ENCODE data around the gene PADI6. TPM values are rescaled to one million over a fixed set of nuclear protein-coding genes. Genes with fewer than 3 reads are reported as not detected.

Gene PADI6
- total RNA-seq, 1 experiment from 2014 or later: not detected

DNA sequence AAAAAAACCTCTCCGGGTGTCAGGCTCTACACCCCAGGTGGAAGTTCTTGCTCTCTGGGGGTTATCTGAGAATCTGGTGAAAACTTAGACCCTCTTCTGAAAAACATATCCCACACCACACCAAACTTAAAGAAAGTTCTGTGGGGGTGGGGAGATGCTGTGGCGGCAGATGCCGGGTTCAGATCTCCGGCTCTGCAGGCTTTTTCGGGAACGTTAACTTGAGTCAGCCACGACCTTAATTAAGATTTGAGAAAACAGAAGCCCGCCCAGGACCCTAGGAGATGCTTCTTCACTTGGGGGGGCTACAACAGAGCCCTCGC is 65.2 kb downstream of the PADI6 start:
- TF ChIP-seq SIN3A (IDR thresholded peaks at IDR 0.05; ENCODE audit: low read depth): no peak
- no peak for TF ChIP-seq CEBPB (IDR thresholded peaks at IDR 0.05; ENCODE audit: low read depth)
- no peak for TF ChIP-seq SP1 (IDR thresholded peaks at IDR 0.05; ENCODE audit: low read depth)
- no peak for TF ChIP-seq CBX3 (IDR thresholded peaks at IDR 0.05; ENCODE audit: low read depth)
- TF ChIP-seq, protein P1, sequence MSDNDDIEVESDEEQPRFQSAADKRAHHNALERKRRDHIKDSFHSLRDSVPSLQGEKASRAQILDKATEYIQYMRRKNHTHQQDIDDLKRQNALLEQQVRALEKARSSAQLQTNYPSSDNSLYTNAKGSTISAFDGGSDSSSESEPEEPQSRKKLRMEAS (IDR thresholded peaks at IDR 0.05): no peak
- no peak for TF ChIP-seq ELF1 (IDR thresholded peaks at IDR 0.05; ENCODE audit: borderline replicate concordance, low read depth)
- no peak for TF ChIP-seq ZNF274 (IDR thresholded peaks at IDR 0.05; ENCODE audit: low read depth, low read length)
- no peak for TF ChIP-seq EZH2 (IDR thresholded peaks at IDR 0.05)
- no peak for TF ChIP-seq EGR1 (IDR thresholded peaks at IDR 0.05; ENCODE audit: low read depth)
- TF ChIP-seq POLR2A (IDR thresholded peaks at IDR 0.05; ENCODE audit: borderline replicate concordance, extremely low read depth, insufficient read depth, insufficient read length): no peak
- TF ChIP-seq, protein P2, sequence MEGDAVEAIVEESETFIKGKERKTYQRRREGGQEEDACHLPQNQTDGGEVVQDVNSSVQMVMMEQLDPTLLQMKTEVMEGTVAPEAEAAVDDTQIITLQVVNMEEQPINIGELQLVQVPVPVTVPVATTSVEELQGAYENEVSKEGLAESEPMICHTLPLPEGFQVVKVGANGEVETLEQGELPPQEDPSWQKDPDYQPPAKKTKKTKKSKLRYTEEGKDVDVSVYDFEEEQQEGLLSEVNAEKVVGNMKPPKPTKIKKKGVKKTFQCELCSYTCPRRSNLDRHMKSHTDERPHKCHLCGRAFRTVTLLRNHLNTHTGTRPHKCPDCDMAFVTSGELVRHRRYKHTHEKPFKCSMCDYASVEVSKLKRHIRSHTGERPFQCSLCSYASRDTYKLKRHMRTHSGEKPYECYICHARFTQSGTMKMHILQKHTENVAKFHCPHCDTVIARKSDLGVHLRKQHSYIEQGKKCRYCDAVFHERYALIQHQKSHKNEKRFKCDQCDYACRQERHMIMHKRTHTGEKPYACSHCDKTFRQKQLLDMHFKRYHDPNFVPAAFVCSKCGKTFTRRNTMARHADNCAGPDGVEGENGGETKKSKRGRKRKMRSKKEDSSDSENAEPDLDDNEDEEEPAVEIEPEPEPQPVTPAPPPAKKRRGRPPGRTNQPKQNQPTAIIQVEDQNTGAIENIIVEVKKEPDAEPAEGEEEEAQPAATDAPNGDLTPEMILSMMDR (IDR thresholded peaks at IDR 0.05 in 2 of 3, conservative IDR thresholded peaks at IDR 0.05 in 1 of 3; ENCODE audit: borderline replicate concordance in 1 of 3, insufficient read depth in 1 of 3, low read depth in 2 of 3, low read length in 2 of 3): no peak
- no peak for TF ChIP-seq FOSL1 (IDR thresholded peaks at IDR 0.05; ENCODE audit: low read depth)
- TF ChIP-seq TCF7L2 (IDR thresholded peaks at IDR 0.05; ENCODE audit: borderline replicate concordance, extremely low read depth, insufficient read depth, insufficient read length): no peak
- TF ChIP-seq YY1 (IDR thresholded peaks at IDR 0.05; ENCODE audit: extremely low read depth, insufficient replicate concordance, low read depth, low read length): no peak
- TF ChIP-seq, protein P3, sequence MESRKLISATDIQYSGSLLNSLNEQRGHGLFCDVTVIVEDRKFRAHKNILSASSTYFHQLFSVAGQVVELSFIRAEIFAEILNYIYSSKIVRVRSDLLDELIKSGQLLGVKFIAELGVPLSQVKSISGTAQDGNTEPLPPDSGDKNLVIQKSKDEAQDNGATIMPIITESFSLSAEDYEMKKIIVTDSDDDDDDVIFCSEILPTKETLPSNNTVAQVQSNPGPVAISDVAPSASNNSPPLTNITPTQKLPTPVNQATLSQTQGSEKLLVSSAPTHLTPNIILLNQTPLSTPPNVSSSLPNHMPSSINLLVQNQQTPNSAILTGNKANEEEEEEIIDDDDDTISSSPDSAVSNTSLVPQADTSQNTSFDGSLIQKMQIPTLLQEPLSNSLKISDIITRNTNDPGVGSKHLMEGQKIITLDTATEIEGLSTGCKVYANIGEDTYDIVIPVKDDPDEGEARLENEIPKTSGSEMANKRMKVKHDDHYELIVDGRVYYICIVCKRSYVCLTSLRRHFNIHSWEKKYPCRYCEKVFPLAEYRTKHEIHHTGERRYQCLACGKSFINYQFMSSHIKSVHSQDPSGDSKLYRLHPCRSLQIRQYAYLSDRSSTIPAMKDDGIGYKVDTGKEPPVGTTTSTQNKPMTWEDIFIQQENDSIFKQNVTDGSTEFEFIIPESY (IDR thresholded peaks at IDR 0.05; ENCODE audit: extremely low read depth, insufficient replicate concordance, low read length): no peak
- peak overlapping the region; percentile 94 to 98 for H3K4me3 ChIP-seq (replicated peaks in 1 of 2; ENCODE audit: low read depth in 1 of 2, low read length in 2 of 2)
- peak overlapping the region; percentile 98 for H3K27ac ChIP-seq (ENCODE audit: low read depth, low read length)
- ChIA-PET CTCF (no interaction called here), POLR2A (no interaction called here), RAD21 (ENCODE audit: low non-redundant PET in 1 of 2, low total read pairs in 2 of 2, uncharacterized antibody in 2 of 2, unreplicated experiment in 2 of 2) (no interaction called here)
- peak overlapping the region; percentile 99 for H3K9ac ChIP-seq (ENCODE audit: low read length)
- DNase-seq (ENCODE audit: low read depth, low spot score): no peak
- H3K9me3 ChIP-seq (ENCODE audit: control insufficient read depth in 1 of 2, insufficient read depth in 1 of 2, low read depth in 1 of 2, low read length in 2 of 2): no peaks in the 10 kb centered on the region
- no peak for ATAC-seq
- peak overlapping the region; percentile 85 for H3K4me2 ChIP-seq (ENCODE audit: low read length)
- no TSS peak for BruUV-seq (replicated peaks)
- no peak overlapping the region for H2AFZ ChIP-seq (ENCODE audit: low read depth, low read length, poor library complexity, severe bottlenecking)
- H3K27me3 ChIP-seq (ENCODE audit: insufficient read depth, low read length): no peaks in the 10 kb centered on the region
- peaks cover 4% of the 10 kb centered on the region; the same call in 1 of the 2 replicates for H4K20me1 ChIP-seq (ENCODE audit: insufficient read depth)
- intact Hi-C loops (cut with micrococcal nuclease): no loop called here
- peaks cover 11 to 41% of the 10 kb centered on the region in 2 experiments; a peak in 3 of 4 replicates for H3K36me3 ChIP-seq (ENCODE audit: control insufficient read depth in 1 of 2, insufficient read depth in 2 of 2, low read length in 2 of 2)
- no peaks in the 10 kb centered on the region for H3K9me2 ChIP-seq (ENCODE audit: insufficient read depth)
- H3K4me1 ChIP-seq (ENCODE audit: control insufficient read depth in 1 of 2, insufficient read depth in 2 of 2, low read length in 2 of 2): peaks cover 28 to 39% of the 10 kb centered on the region in 2 experiments
- peaks cover 64% of the 10 kb centered on the region for H3K79me2 ChIP-seq (ENCODE audit: insufficient read depth, low read length)

Measured in HCT116 (cell line).